GM19463 (cell line): ENCODE measurements around the gene OPCML.

ENCODE experiments used
- ATAC-seq: cut with Tn5 transposase; IDR thresholded peaks from one replicate; pipeline ENCODE4 v1.9.1; 2021; ENCODE audit warnings: mild to moderate bottlenecking, moderate library complexity; ENCODE audit not compliant: unreplicated experiment

The OPCML gene

DNA sequence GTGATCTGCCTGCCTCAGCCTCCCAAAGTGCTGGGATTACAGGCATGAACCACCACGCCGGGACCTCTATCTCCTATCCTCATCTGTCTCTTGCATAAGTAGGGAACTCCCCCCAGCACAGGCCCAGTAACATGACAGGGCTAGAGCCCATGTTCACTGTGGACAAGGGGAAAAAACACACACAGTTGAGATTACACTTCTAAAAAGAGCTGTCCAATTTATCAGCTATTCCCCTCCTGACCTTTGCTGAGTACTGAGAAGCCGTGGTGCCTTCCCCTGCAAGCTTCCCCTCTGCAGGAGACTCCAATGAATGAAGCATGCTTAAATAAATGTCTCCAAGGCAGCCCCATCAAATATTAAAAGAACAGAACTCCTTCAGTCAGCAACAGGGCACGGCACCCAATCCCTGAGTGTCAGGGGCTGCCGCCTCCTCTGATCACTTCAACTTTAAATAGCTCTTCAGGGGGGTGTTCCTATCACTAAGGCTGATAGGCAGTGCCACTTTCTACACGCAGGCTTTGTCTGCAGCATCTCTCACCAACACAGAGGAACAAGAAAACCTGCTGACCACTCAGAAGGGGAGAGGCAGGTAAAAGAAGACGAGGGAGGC lies 385.5 kb downstream of the OPCML start:
- ATAC-seq, result no peak

GRCh38 chr11:133137939-133138338 lies 394.4 kb downstream of the OPCML start:
- no peak for ATAC-seq

GRCh38 chr11:133137270-133137669 lies 395.0 kb downstream of the OPCML start:
- ATAC-seq, result no peak

- no peak for ATAC-seq
Measured at GRCh38 chr11:133136376-133136775, 395.9 kb downstream of the OPCML start.

GRCh38 chr11:133134314-133135173 lies 397.8 kb downstream of the OPCML start:
- ATAC-seq, result peak; percentile 92

DNA sequence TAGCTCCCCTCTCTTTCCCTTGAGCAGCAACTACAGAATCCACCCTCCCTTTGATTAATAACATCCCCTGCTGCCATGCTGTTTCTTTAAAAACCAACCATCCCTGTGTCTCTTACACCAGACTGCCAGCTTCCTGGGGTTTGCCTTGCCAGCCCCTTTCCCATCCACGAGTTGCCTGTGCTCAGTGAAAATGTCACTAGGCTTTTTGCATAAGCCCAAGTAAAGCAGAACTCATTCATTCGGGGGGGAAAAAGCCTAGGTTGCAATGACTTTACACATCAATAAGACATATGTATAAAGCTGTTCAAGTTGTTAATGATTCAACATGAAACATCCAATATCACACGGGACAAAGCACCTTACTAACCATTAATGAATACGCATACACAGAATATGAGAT lies 398.7 kb downstream of the OPCML start:
- no peak for ATAC-seq

GRCh38 chr11:133133050-133133449 lies 399.3 kb downstream of the OPCML start:
- ATAC-seq, result no peak

DNA sequence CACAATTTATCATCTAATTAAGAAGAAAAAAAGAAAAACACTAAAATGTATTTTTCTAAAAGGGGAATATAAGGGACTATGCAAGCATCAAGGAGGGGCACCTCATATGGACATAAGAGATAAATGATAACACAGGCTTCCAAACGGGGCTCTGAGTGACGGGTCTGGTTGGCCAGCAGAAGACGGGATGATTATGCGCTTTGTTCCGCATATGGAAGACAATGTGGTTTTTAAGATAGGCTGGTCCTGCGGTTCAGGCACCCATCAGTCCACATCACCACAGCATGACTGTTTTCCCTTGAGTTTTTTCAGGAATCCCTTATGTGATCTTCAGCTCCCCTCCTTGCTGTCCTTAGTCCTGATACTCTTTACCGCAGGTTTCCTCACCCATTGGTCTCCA lies 404.6 kb downstream of the OPCML start:
- no peak for ATAC-seq

GRCh38 chr11:133123796-133124195 lies 408.5 kb downstream of the OPCML start:
- no peak for ATAC-seq

- ATAC-seq, result no peak
Measured at GRCh38 chr11:133123366-133123765, 408.9 kb downstream of the OPCML start.

- ATAC-seq, result no peak
Measured at GRCh38 chr11:133122256-133122655, 410.0 kb downstream of the OPCML start.

DNA sequence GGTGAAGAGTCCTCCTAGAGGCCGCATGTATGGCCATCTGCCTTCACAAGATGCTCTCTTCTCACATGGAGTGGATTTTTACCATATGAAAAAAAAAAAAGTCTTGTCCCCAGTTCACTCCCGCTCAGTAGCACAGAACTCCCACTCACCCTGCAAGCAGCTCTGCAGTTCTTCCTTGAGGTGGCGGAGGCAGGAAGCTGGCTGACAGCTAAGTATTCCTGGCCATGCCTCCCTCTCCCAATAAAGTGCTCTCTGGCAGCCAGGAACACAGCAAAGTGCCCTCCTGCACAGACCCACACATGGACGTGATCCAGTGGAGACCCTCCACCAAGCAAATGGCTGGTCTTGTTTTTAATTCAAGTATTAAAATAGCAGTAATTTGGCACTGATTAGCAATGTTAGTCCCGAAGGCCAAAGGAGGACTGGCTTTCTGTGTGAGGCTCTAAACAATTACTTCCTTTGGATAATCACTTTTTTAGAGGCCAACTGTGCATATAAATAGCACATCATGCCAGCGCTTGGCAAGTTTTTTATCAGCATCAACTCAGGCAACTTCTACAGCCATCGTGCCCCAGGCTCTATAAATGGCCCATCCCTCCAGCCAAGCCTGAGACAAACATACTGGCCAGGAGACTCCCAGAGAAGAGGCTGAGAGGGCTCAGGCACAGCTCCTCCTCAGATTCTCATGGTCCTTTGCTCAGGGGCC lies 413.6 kb downstream of the OPCML start:
- ATAC-seq, result no peak

GRCh38 chr11:133115099-133115498 lies 417.2 kb downstream of the OPCML start:
- ATAC-seq, result no peak

DNA sequence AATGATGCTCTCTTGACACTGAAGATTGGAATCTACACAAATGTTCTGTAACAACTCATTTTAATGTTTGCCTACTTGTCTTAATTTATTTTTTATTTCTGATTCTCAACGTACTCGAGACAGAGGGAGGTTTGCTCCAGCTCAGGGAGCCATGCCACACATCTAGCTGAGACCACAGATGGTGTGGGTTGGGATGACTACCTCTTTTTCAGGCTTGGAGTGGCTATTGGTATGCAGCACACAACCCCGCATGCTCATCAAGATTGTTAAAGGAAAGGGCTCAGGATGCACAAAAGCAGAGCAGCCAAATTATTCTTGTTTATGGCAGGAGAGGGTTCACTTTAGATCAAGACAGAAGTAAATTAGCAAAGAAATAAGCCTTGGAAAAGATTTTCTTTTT lies 424.5 kb downstream of the OPCML start:
- no peak for ATAC-seq

DNA sequence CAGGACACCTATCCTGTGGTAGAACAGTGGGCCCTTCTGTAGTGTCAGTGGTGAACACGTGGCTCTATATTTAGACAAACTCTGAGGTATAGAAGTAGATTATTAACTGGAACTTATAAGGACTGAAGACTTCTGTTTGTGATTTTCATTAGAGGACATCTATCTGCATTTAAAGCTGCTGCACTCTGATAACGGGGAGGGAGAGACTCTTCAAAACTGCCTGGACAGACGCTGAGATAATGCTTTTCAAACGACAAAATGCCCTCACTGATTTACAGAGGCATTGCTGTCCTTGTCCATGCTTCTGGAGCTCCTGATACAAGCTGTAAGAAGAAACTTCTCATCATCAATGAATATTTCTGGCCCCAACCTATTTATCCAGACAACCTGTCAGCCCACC lies 425.2 kb downstream of the OPCML start:
- ATAC-seq, result no peak

DNA sequence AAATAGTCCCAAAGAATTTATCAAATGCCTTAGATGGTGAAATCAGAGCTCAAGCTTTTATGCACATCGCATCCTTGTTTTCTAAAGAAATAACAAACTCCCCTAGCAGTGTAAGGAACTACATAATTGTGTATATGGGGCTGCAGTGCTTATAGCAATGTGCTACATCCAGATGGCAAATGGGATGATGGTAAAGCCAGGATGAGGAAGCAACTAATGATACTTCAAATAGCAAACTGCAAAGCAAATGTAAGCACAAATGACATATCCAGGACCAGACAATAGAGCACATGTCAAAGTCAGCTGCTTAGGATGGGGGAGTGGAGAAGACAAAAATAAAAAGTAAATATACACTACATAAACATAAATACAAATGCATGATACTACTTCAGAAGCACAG lies 425.9 kb downstream of the OPCML start:
- no peak for ATAC-seq

GRCh38 chr11:133104009-133104744 lies 428.1 kb downstream of the OPCML start:
- no peak for ATAC-seq

DNA sequence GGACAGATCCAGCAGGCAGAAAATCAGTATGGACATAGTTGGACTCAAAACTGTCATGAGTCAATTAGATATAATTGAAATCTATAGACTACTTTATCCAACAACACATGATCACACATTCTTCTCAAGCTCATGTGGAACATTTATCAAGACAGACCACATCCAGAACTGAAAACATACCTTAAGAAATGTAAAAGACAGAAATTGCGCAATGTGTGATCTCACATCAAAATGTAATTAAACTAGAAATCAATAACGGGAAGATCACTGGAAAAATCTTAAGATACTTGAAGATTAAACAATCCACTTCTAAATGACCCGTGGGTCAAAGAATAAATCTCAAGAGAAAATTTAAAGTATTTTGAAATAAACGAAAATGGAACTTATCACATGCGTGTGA lies 435.3 kb downstream of the OPCML start:
- ATAC-seq, result no peak

DNA sequence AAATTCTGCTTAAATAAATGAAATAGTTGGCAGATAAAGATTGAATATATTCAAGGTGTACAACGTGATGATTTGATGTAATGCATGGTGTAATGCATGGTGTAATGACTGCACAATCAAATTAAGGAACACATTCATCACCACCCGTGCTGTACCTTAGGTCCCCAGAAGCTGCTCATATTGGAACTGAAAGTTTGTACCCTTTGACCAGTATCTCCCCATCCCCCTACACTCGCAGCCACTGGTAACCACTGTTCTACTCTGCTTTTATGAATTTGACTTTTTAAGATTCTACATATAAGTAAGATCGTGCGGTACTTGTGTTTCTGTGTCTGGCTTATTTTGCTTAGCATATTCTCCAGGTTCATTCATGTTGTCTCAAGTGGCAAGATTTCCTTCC lies 445.8 kb downstream of the OPCML start:
- no peak for ATAC-seq

- ATAC-seq, result peak; percentile 96
Measured at GRCh38 chr11:133082841-133083488, 449.3 kb downstream of the OPCML start.

GRCh38 chr11:133082453-133082781 lies 449.9 kb downstream of the OPCML start:
- ATAC-seq, result no peak
